Activated CD8-positive, alpha-beta memory T cell treated with anti-CD3 and anti-CD28 coated beads for 1 hour (primary cell): ENCODE data around the gene XXYLT1.

Experiments used
- DNase-seq, 2 donors: peaks; one replicate each; pipeline ENCODE4 v3.0.0-alpha.2; 2020; ENCODE audit warnings: low read depth in 1 of 2; ENCODE audit errors: extremely low read depth in 1 of 2

Gene XXYLT1

DNA sequence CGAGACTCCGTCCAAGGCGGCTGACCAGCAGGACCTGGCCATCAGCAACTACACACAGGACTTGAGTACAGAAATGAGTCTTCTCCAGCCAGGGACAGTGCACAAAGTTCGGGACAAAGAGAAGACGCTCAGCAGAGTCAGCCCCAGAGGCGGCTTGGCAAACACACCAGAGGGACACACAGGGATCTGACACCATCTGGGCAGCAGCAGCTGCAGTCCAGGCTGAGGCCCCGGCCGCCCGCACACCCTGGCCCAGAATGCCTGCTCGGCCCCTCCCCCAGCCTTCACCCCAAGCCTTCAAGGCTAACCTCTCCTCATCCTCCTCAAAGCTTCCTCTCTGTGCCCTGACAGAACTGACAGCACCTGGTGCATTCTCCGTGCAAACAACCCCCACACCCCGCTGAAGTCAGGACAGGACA is 61.1 kb downstream of the XXYLT1 start:
- DNase-seq, result no peak

DNA sequence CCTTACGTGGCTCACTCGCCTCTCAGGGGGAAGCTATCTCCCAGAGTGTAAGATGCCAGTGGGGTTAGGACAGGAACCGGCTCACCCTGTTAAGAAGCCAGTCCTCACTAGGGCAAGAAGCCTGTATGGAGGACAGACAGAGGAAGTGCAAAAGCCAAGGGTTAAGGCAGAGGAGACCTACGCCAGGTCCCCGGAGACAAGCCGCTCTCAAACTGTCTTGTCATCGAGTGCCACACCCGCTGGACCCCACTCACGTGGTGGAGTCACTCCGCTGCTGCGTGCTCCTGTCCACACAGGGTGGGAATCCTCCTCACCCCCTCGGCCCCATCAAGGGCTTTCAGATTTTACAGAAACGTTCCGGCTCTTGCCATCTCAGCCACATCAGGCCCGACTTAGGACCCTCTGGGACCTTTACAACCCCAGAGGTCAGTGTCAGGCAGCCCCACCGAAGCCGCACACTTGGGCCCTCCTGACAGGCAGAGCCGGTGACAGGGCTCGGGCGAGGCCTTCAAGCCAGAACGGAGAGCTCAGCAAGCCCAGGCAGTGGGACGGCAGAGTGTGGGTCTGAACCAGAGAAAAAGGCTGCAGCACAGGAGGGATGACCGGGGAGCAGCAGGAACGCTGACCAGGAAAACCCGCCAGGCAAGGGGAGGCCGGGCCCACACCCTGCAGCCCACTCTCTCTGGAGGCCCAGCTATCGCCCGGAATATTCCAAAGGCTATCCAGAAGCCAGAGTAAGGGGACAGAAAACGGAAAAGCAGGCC is 61.7 kb downstream of the XXYLT1 start:
- DNase-seq, result no peak

DNA sequence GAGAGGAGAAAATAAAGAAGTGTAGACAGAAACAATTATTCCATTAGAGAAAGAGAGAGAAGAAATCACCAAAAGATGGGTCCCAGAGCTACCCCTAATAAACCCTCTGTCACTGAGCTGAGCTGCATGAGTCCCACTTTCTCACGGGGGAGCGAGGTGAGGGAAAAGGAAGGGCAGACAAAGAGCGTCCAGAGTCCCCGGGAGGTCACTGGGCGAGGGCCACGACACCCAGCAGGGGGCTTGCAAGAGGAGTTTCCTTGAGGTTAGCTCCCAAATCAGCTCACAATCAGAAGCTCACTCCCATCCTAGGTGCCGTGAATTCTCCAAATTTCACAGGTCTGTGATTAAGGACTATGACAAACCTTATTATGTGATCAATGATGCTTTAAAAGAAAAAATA is 62.3 kb downstream of the XXYLT1 start:
- no peak for DNase-seq

DNA sequence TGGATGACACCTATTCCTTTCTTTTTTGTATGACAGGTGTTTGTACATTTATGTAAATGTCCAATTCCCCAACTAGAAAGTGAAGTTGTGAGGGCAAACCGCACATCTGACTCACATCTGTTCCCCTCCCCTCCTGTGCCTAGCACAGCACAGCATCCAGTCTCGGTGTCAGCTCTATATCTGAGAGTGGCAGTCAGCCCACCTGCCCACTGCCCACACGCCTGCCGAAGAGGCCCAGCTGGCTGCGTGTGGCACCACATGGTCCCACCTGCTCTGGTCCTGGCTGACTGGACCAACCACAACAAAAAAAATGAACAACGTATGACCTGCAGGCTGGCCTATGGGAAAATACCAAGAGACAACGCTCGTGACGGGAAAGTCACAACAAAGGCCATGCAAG is 62.8 kb downstream of the XXYLT1 start:
- DNase-seq, result no peak

DNA sequence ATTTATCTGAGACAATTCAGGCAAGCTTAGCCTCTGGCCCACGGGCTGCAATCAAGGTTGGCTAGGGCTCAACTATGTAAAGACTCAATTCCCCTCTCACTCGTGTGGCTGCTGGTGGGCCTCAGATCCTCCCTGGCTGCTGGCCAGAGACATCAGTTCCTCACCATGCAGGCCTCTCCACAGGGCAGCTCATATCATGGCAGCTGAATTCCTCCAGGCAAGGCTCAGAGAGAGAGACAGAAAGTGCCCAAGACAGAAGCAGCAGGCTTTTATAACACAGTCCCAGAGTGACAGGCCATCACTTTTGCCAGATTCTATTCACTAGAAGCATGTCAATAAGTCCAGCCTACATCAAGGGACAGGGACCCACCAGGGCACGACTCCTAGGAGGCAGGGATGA is 63.2 kb downstream of the XXYLT1 start:
- DNase-seq, result no peak

DNA sequence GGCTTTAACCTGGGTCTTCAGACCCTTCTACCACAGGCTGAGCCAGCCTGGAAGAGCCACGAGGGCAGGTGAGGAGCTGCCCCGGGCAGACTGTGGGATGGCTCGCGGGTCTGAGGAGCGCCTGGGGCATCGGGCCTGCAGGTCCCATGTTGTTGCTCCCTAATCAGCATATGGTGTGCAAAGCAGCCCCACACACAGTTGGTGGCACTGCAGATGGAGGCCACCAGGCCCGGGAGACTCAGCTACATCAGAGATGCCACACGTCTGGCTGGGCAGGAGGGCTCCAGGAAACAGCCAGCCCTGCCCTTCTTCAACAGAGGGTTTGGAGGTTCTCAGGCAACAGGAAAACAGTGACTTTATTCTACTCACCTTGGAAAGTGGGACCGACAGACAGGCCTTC is 63.9 kb downstream of the XXYLT1 start:
- no peak for DNase-seq

DNA sequence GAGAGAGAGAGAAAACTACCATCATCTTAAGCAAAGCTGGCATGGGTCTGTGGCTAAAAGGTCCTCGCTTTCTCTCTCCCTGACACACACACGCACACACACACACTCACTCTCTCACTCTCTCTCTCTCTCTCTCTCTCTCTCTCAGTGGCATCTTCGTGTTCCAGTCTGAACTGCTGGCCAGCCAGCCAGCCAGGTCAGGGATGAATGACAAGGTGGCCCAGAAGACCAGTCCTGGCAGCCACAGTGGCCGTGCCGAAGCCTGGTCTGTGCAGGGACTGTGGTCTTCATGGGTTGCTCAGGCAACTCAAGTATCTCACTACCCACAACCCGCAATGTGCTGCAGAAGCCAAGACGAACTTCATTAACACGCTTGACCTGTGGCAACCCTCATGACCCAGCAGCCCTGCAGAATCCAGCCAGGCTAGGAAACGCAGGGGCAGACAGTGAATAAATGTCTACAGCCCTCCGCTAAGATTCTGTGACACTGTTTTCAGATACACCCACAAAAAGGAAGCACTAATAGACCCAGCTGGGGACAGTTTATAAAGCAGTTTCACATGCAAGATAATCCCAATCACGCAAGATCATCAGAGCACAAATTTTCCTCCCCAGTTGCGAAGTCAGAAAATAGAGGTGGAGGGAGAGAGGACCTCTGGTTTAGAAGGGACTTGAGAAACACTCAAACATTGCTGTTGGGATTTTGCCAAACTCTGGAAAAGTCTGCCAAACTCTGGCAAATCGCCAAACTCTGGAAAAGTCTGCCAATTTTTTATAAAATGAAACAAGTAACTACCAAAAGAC is 66.4 kb downstream of the XXYLT1 start:
- no peak for DNase-seq

DNA sequence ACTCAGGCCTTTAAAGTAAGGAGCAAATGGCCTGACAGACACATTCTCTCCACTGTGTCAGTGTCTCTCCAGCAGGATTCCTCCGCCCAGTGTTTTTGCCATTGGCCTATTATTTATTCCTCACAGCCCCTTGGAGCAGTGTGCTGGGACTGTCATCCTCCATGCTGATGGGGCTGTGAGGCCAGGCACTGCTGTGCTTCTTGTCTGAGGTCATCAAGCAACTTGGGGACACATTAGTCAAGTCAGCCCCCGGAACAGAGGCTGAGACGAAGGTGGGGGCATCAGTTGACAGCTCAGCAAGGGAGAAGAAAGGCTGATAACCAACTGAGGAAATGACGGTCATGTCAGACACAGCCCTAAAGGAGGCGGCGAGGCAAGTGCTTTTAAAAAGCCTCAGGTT is 67.4 kb downstream of the XXYLT1 start:
- DNase-seq, result no peak

DNA sequence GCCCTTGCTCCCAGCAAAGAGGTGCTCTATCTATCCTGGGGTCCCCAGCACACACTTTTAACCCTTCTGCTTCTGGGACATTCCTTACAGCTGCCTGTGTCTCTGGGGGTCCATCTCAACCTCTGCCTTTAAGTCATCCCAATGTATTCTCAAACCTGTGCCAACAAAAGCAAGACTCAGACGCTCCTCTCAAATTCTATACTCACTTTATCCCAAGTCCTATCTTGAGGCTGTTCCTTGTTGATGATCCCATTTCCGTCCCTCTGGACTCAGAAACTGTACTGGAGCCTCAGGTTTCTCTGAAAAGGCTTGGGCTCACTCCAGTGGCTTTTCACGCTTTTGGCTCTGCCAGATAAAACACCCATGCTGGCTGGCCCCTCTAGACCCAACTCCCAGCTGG is 69.7 kb downstream of the XXYLT1 start:
- no peak for DNase-seq

DNA sequence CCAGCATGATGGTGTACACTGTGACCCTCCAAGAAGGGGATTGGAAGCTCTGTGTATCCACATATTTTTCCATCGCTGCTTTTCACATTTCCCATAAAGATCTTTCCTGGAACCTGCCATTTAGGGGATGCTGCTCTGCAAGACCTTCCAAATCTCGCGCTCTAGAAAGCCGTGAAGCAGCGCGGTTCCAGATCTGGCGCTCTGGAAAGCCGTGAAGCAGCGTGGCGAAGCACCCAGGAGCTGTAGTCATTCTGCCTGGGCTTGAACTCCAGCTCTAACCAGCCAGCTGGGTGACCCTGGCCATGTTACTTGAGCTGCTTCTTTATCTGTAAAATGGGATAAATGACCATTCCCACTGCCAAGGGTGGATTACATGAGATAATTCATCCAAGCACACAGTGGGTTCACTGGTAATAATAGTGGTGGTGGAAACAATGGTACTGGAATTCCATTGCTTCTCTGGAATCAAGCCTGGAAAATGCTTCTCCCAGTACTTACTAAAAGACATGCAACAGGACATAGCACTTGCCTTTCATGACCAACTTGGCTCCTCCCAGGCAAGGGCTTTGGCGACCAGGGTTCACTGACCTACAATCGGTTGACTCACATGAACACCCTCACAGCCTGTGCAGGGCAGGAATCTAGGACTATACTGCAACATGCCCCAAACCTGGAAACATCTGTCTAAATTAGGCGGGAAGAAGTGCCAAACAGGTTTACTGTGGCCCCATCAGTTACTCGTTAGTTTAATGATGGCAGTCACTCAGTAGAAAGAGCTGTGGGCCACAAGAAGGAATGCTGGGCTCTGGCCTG is 70.7 kb downstream of the XXYLT1 start:
- DNase-seq, result no peak

DNA sequence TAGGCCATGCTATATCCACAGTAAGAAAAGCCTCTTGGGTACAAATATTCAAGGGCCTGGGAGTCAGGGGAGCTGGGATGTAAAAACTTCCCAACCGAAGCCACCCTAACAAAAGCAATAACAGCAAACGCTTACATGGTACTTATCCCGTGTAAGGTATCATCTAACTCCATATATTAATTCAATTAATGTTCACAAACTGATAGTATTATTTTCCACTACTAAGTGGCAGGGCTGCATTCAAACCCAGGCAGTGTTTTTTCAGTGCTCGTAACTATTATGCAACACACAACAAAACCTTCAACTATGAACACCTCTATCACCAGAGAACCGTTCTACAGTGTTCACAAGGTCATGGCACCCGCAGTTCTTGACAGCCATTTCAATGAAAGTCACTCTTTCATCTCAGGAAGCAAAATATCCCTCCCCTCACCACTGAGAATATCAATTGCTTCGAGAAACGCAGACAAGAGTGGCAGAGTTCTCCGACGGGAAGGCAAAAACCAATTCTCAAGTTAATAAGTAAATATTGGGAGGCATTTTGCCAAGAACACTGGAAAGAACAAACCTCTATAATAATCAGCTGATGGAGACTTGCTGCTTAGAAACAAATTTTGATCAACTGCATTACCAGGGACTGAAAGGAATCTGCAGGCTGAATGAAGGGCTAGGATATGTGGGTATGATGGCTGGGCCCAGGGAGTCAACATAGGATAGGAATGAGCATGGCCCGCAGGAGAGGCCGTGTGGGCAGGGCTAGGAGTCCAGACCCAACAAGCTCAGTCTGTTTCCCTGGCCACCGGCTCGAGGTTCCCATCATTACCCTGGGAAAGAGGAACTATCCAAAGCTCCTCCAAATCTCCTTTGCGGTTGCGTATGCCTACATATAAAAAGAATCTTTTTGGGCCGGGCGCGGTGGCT is 72.3 kb downstream of the XXYLT1 start:
- DNase-seq, result no peak

DNA sequence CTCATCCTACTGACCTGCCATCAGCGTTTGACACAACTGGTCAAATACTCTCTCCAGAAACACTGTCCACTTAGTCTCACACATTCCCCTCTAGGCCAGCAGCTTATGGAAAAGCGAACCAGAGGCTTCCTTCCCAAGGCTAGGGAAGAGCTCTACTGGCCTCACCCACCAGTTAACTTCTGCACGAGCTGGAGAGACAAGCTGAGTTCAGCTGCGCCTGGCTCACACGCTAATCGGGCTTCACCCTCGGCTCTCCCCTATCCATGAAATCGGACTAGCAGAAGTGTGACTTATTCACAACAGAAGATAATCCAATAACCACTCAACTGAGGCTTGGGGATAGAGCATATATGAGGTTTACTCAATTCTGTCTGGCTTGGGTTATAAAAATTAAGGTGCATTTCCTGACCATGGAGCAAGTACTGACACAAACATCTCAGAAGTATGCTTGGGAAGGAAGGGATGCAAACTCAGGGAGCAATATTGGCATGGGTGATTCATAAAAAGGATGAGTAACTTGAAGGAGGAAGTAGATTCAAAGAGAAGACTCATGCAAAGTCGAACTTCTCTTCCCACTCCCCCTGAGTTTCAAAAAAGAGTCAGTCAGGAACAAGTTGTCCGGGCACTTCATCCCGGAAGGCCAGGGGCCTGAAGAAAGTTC is 73.1 kb downstream of the XXYLT1 start:
- no peak for DNase-seq

DNA sequence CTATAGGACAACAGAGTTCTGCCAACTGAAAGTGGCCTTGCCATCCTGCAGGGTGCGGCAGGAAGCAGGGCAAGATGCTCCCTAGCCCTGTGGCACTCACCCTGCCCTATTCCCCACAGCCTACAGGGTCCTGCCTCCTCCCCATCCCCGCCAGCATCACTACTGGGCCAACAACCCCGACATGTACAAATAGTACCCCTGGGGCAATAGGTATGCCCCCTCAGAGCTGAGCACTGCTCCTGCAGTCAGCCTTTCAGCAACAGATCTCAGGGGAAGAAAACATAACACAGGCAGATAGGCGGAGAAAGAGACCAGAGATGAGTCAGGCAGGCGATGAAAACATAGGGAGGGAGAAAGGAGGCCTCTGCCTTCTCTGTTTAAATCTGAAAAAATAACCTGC is 74.7 kb downstream of the XXYLT1 start:
- DNase-seq, result no peak

DNA sequence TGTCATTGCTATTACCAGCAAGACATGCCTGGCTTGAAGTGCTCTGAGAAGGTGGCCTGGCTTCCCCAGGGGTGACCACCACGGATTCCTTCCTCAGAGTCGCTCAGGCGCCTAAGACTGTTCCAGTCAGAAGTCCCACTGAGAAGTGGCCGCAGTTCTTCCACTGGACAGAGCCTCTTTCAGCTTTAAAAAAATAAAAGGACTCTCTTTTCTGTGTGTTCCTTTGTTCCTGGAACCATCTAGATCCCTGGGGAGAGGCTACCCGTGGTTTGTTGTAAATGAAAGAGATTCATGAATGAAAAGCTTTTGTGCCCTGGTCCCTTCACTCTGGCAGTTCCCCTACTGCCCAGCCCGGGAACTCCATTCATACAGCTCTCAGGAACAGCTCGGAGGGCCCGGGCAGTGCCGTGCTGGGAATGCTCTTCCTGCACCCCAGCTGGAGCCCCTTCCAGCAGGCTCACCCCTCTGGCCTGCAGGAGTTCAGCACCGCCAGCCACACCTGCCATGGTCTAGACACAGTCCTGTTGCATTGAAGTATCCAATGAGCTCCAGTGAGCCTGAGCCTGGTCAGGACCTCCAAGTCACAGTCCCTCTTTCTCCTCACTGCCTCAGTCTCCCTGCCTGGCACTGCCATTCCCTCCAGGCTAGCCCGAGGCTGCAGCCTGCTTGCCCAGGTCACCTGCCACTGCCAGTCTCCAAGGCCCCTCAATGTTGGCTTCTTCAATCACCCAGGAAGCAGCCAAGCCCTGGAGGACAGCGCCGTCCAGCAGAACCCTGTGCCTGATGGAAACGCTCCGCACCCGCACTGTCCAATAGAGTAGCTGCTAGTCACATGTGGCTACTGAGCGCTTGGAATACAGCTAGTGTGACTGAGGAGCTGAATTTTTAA is 75.4 kb downstream of the XXYLT1 start:
- DNase-seq, result no peak

DNA sequence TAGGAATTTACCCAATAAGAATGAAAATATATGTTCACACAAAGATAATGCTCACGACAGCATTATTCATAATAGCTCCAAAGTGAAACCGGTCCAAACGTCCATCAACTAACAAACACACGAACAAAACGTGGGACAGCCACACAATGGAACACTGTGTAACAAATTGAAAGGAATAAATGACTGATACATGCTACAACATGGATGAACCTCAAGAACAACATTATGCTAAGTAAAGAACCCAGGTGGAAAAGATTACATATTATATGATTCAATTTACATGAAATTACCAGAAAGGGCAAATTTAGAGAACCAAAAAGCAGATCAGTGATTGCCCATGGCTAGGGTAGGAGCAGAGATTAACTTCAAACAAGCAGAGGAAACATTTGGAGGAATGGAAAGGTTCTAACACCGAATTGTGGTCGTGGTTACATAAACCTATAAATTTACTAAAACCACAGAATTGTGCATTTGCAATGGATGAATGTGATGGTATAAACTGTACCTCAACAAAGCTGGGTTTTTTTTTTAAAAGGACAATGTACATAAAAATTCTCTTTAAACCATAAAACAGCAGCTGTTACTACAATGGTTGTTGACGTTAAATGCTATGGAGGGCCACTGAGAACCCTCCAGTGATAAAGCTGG is 76.3 kb downstream of the XXYLT1 start:
- no peak for DNase-seq

DNA sequence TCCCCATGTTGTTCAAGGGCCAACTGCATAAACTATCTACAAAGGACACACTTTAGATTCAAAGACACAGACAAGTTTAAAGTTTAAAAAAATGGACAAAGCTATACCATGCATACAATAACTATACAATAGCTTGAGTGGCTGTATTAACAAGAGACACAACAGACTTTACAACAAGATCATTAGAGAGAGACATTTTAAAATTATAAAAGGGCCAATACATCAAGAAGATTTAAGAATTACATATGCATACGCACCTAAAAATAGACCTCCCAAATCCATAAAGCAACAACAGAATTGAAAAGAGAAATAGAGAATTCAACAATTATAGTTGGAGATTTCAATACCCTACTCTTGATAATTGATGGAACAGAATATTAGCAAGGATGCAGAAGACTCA is 79.4 kb downstream of the XXYLT1 start:
- DNase-seq, result no peak

DNA sequence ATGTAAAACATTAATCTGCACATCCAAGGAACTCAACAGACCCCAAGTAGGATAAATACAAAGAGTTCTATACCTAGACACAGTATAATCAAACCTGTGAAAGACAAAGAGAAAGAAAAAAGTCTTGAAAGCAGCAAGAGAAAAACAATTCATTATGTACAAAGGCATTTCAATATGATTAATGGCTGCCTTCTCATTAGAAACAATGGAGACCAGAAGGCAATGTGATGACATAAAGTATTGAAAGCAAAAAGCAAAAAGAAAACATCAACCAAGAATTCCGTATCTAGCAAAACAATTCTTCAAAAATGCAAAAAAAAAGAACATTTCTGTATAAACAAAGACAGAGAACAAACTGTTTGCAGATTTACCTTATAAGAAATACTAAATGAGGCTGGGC is 81.1 kb downstream of the XXYLT1 start:
- DNase-seq, result no peak

DNA sequence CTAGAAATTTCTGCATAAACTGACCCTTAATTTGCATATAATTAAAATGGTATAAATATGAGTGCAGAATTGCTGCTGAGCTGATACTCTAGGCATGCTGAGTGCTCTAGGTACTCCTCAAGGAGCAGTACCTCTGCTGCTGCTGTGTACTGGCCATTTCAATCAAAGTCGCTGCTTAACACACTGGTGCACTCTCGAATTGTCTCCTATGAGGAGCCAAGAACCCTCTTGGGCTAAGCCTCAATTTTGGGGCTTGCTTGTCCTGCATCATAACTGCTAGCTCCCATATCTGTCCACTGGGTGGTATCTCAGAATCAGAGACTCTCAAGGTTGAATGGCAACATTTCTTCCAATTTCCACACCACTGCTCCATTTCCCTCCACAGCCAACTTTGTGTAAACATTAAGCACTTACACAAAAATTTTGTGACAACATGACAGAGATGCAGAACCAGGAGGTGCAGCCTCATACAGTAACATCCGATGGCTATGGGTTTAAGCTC is 82.5 kb downstream of the XXYLT1 start:
- no peak for DNase-seq
